ENCODE results near the gene PLEKHO2.

GRCh38 chr15:64870353-64870752 lies 28.6 kb downstream of the PLEKHO2 start:
- TF ChIP-seq, protein P1, sequence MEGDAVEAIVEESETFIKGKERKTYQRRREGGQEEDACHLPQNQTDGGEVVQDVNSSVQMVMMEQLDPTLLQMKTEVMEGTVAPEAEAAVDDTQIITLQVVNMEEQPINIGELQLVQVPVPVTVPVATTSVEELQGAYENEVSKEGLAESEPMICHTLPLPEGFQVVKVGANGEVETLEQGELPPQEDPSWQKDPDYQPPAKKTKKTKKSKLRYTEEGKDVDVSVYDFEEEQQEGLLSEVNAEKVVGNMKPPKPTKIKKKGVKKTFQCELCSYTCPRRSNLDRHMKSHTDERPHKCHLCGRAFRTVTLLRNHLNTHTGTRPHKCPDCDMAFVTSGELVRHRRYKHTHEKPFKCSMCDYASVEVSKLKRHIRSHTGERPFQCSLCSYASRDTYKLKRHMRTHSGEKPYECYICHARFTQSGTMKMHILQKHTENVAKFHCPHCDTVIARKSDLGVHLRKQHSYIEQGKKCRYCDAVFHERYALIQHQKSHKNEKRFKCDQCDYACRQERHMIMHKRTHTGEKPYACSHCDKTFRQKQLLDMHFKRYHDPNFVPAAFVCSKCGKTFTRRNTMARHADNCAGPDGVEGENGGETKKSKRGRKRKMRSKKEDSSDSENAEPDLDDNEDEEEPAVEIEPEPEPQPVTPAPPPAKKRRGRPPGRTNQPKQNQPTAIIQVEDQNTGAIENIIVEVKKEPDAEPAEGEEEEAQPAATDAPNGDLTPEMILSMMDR (conservative IDR thresholded peaks at IDR 0.05), result no peak
- TF ChIP-seq EZH2 (IDR thresholded peaks at IDR 0.05; ENCODE audit: low read depth), result no peak

Measured in PC-9 (cell line).